NCI-H146 treated with DMSO at 0.1 percent for 48 hours (cell line): Measurements from ENCODE around the gene CAMK1G.

ENCODE experiments used
- DNase-seq: peaks from one replicate; lab custom pipeline; 2025; ENCODE audit not compliant: unreplicated experiment; lab: John Stamatoyannopoulos, UW

Gene CAMK1G

DNA sequence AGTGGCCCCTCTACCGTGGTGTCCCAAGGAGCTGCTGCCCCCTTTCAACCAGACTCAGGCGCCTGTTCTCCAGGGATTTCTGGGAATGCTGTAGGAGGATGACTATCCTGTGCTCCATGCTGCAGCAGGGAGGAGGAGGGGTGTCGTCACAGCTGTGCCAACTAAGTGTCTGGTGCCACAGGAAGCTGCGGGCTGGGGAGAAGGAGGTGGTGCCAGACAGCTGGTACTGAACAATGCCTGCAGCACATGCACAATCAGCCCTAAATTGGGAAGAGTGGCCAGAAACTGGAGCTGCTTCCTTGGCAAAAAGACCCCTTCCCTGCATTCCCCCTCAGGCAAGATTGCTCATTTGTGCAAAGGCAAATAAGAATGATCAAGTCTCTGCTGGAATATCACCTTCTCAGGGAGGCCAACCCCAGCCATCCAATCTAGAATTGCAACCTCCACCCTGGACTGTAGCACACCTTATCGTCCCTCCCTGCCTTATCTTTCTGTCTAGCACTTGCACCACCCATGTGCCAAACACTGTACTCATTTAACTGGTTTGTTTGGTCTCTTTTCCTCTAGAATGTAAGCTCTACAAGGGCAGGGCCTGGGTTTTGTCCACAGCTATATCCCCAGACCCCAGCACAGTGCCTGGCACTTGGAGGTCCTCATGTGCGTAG lies 35.4 kb downstream of the CAMK1G start:
- no peak for DNase-seq

DNA sequence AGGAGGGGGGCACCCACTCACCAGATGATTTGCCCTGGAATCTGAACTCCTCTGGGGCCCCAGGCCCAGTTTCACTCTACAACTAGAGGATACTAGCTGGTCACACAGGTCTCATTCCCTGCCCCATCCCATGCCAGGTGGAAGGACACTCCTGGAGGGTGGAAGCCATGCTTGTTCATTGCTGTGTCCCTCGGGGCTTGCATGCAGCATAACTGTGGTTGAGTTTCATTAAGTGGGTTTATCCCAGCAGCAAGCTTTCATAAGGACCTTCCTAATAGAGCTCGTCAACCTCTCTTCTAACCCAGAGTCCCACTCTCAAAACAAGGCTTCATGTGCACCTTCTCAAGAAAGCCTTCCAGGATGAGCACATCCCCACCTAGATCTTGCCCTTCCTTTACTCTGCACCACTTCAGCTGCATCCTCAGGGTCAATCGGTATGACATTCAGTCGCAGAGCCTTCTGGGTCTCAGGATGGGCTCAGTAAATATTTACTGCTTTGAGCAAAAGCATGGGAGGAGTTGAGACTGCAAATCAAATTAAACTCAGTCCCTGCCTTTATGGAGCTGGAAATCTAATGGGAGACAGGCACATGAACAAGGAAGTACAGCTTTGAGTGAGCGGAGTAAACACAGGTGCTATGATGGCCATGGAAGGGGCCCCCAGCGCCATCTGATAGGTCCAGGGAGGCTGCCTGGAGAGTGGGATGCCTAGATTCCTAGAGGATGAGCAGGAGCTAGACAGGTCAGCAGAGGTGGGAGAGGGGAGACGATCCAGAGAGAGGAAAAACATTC lies 36.4 kb downstream of the CAMK1G start:
- DNase-seq, result no peak

DNA sequence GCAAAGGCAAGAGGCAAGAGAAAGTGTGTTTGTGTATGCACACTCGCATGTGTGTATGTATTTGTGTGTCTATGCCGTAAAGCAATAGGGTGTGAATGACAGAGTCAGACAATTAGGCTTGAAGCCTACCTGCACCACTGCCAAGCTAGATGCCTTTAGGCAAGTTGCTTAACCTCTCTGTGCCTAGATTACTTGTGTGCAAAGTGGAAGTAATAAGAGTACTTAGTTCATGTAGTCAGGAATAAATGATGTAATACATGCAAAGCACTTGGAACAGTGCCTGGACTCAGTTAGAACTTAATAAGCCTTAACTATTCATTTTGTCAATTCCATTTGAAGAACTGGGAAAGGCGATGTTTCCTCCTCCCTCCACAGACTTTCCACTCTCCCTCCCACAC lies 37.0 kb downstream of the CAMK1G start:
- DNase-seq, result no peak

DNA sequence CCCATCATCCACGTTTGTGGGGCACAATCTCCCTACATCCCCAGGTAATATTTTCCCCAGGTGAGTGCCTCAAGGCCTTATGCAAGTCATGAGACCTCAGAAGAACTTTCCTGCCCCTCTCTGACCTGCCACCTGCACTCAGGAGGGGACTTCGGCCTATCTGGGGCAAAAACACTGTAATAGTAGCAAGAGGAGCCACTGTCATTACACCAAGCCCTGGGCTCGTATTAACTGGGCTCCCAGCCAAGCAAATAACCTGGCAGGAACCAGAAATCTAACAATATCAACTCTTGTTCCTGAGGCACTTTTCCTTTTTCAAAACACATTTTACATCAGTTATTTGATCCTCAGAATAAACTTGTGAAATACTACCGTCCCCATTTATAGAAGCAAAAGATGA lies 37.8 kb downstream of the CAMK1G start:
- no peak for DNase-seq

DNA sequence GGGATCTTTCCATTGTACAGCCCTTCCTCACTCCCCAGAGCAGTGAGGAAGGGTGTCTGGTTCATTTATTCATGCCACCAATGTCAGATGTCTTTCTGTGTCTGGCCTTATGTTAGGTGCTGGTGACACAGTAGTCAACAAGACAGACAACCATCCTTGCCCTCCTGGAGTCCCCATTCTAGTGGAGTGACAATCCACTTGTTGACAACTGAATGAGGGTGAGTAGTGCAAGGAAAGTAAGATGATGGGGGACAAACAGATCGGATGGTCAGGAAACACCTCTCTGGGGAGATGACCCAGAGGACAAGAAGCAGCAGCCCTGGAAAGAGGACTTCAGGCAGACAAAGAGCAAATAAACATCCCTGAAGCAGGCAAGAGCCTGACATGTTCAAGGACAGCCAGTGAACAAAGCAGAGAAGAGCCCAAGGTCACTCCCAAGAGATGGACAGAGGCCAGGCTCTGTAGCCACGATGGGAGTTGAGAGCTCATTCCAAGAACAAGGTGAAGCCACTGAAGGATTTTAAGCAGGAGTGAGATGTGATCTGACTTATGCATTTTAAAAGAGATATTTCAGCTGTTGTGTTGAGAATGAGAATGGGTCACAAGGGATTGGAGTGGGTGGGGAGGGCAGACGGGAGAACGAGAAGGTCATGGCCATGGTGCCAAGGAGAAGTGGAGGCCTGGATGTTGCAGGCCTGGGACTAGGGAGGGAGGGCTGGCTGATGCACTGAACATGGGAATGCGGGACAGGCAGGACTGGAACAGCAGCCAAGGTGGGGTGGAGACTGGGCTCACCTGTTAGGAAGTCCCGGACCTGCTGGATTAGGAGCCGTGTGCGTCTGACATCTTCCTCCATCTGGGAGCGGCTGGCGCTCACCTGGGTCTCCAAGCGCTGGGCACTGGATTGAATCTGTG lies 38.5 kb downstream of the CAMK1G start:
- no peak for DNase-seq

DNA sequence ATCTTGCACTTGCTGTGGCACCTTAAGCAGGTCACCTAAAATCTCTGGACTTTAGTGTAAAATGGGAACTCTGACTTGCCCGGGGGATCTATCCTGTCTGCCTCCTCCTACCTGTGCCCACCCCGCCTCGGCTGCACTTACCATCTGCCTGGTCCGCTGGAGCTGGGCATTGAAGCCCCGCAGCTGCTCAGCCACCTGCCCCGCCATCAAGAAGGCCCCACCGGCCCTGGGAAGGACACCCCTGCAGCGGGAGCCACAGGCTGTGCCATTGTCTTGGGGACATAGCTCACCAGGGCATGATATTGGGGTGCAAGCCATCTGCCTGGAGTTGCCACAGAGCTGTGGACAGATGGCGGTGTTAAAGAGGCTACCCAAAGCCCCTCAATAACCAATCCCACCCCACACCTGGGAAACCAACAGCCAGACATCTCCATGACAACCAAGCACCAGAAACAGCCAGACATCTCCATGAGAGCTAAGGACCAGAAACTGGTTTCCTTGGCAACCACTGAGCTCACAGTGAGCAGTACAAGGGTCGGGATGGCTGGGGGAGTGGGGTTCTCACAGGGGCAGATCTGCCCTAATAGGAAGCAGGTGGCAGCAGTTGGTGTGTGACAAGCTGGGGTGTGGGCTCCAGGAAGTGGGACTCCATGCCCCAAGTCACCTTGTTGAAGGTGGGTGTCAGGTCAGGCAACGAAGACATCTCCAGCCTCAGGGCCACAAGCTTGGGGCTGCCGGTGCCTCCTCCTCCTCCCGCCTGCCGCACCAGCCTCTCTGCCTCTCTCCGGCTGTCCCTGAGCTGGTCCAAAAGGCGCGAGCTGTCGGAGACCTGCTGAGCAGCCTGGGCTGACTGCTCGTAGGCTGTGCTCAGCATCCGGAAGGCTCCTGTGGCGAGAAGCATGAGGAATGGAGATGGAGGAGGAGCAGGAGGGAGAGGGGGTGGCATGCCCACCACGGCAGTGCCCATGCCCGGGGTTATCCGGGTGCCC lies 39.6 kb downstream of the CAMK1G start:
- no peak for DNase-seq

DNA sequence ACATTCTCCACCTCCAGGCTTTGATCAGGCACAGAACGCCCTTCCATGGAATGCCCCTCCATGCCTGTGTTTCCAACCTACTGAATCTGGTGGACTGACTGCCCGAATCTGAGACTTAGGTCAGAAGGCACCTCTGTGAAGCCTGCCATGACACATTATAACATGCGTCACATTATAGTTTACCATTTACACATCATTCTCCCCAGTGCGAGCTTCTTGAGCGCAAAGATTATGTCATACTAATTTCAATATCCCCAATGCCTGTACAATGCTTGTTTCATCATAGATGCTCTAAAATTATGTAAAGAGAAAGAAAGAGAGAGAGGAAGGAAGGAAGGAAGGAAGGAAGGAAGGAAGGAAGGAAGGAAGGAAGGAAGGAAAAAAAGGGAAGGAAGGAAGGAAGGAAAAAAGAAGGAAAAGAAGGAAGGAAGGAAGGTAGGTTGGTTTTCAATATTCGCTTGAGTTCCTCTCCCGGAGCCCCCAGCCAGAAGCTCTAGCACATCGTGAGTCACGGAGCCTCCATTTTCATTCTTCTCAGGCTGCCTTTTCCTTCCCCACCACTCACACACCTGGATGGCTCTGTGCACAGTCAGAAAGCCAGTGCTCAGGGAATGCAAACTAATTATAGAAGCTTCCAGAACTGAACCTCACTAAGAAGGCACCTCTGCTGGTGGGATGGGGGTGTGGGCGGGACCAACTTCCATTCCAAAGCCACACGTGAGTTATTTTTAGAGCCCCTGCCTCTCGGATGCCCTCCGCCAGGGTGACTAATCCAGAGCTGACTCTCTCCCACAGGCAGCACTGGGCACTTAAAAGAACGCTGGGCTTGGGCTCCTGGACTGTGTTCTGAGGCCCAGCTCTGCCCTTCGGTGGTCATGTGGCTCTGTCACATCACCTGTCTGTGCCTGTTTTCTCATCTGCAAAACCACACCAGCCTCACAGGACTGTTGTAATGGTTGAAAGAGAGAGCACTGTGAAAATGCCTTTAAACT lies 41.3 kb downstream of the CAMK1G start:
- no peak for DNase-seq

DNA sequence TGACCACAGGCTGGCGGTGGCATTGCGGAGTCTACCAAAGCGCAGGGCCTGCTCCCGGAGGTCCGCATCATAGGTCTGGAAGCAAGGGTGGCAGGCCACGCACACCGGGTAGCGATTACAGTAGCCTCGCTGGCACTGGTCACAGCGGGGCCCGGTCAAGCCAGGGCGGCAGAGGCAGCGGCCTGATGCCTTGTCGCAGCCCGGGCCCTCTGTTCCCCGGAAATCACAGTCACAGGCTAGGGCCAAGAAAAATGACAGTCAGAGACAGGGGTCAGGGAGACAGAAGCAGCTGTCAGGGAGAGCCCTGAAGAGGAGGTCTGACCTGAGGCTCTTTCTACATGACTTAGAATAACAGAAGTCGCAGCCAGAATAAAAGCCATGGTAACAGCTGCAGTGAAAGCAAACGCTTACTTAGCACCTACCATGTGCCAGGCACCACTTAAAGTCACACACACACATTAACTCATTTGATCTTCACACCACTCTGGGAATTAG lies 42.3 kb downstream of the CAMK1G start:
- DNase-seq, result no peak

DNA sequence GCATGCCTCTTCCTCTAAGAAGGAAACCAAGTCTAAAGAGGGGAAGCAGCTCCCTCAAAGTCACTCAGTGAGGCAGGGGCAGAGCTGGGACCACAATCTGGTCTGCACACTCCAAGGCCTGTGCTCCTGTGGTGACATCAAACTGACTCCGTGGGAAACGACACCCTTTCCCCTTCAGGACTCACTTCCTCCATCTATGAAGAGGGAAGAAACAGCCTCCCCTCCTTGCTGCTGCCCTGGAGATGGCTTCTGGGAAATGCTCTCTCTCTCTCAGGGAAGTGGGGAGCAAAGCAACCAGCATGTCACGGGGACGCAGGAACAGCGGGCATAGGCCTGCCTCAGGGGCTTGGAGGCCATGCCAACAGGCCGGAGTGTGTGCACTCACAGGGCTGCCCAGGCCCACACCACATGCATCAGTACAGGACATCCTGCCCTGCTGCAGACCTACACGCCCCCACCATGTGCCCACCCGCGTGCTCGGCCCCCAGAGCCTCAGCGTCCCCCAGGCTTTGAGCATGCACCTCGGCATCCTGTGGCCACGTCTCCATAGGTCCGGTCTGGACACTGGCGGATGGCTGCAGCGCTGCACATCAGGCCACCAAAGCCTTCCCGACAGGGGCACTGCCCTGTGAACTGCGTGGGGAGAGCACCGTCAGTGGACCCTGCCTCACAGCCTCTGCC lies 43.0 kb downstream of the CAMK1G start:
- no peak for DNase-seq

DNA sequence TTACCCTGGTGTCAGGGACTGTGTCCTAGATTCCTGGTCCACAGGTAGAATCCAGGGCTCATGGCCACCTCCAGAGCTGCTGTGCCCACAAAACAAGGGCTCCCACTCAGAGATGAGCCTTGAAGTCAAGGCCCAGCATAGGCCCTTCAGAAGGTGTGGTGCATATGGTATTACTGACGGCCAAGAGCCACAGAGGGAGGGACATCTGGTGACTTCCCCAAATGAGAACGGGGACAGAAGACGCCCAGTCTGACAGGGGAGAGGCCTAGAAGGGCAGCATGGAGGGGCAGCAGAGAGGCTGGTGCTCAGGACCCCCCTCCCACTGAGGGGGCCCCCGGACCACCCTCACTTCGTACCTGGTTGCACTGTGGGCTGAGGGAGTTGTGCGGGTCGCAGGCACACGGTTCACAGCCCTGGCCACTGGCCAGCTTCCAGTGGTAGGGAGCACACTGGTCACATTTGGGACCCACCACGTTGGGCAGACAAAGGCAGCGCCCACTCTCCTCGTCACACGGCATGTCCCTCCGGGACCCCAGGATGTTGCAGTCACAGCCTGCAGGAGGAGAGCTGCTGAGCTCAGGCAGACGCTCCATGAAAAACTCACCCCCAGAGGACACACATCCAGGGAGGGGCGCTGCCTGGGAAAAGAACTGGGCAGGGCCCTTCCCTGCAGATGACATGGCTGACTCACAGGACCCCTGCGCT lies 43.7 kb downstream of the CAMK1G start:
- no peak for DNase-seq

DNA sequence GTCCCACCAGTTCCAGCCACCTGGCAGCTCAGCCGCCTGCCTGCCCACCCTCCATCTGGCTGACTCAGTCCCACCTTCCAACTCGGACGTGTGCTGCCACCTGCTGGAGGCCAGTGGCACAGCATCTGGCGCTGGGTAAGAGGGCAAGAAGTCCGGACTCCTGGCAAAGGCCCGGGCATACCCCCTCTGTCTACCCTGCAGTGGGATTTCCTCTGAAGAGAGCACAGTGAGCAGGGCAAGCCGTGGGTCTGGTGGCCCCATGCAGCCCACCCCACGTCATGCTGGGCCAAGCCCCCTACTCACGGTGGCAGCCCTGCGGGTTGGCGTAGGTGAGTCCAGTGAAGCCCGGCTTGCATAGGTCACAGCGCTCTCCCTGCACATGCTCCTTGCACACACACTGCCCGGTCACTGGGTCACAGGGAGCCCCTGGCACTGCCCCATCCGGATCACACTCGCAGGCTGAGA lies 44.2 kb downstream of the CAMK1G start:
- DNase-seq, result peak; percentile 36

DNA sequence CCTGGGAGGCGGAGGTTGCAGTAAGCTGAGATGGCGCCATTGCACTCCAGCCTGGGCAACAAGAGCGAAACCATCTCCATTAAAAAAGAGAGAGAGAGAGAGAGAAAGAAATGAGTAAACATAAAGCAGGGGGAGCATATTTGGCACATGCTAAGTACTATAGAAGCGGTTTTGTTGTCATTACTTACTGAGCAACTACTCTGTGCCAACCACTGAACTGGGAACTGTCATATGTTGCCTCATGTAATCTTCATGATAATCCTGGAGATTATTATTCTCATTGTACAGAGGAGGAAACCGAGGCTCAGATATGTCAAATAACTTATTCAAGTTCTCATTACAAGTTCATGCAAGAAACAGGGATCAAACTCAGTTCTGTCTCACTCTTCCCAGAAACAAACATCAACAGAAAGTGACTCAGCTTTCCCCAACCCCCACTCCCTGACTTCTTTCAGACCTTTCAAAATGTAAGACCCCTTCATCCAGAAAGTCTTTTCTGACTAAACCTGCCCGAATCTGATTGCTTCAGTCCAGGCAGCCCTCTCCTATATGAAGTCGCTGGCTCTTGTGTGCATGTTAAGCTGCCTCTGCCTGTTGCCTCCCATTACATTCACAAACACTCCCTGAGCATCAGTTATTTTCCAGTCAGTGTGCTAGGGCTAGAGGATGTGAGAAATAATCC lies 45.2 kb downstream of the CAMK1G start:
- no peak for DNase-seq

DNA sequence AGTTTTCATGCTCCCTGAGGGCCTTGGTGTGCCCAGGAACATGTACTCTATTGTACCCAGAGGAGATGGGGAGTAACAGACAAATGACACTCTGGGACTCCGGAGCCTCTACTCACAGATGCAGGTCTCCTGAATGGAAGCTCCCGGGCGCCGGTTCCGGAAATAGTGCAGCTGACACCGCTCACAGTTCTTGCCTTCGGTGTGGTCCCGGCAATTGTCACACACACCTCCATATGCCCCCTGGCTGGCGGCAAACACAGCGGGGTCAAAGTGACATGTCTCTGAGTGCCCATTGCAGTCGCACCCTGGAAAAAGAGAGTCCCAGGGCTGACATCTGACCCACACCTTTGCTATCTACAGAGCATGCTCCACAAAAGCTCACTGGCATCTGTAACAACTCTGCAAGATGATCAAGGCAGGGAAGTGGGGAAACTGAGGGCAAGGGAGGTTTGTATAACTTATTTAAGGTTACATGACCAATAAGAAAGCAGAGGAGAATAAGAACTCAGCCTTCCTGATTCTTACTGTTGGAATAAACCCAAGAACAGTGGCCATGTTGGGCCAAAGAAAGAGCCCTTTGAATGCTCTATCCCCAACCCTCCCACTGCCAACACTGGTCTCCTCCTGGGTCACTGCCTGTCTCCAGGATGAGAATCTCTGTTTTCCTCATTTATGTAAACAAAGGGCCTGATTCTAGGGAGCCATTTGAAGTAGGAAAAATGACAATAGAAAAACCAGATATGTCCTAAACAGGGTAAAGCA lies 46.3 kb downstream of the CAMK1G start:
- no peak for DNase-seq

DNA sequence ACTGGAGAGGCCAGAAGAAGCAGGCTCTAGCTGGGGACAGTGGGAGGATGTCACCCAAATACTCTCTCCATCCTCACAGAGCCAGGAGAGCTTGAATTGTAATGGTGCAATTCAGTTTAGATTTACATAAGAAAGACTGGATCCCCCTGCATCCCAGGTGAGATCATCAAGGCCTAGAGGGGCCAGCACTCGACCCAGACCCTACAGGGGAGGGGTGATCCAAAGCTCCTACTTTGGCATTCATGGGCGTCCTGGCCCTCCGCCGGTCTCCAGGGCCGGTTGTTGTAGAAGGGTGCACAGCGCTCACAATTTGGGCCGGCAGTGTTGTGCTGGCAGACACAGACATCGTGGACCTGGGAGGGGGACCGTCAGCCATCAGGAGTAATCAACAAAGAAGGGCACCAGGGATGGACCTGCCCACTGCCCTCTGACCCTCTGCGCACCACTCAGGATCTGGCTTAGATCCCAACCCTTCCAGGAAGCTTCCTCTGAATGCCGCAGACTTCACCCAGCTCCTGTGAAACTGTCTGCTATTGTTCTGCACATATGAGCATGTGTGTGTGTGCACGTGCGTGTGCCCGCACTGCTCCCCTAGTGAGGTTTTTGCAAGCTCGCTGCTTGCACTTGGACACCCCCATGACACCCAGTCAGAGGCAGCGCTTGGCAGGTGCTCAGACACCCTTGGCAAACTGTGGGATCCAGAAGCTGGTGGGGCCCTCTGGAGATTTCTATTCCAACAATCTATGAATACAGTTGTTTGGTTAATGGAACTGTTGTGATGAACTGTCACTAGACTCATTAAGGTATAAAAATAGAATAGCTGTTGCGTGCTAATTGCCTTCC lies 47.1 kb downstream of the CAMK1G start:
- DNase-seq, result no peak

DNA sequence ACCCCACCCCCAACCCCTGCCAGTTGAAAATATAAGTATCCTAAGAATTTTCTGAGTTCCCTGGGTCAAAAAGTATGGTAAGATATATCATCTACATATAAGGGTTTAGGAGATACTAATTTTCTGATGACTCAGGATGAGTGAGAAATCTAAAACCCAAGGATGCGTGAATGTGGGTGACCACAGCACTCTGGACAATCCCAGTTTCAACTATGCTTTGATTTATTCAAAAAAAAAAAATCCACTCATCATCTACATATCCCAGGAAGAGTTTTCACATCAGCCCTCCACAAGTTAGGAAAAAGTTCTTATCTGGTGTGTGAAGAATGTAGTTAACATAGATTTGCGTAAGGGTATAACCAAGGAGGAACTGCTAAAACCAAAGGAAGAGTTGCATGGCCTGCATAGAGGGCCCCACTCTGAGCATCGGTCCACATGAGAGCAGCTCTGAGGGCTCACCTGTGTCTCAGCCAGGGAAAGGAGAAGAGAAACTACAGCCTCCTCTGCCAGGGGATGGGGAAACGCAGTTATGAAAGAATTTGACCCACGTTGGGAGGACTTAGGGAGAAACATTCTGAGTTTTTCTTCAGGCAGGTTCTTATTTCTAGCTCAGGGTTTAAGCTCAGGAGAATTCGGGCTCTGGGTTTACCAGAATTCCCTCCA lies 50.0 kb downstream of the CAMK1G start:
- no peak for DNase-seq
